Mesenchymal stem cell (in vitro differentiated cells and primary cell): ENCODE results near the gene TMEM220.

Source experiments
- DNase-seq: peaks from one replicate; pipeline ENCODE4 v3.0.0-alpha.2; 2013
- H2AFZ ChIP-seq: one replicate; pipeline ENCODE4 v1.6.1; 2013; ENCODE audit warnings: low read depth, mild to moderate bottlenecking, control low read depth, inconsistent platforms, low read length, moderate library complexity
- H2AK5ac ChIP-seq: 2 replicates; pipeline ENCODE4 v1.6.1; 2013; ENCODE audit warnings: low read length, moderate library complexity, mild to moderate bottlenecking, inconsistent platforms; ENCODE audit not compliant: severe bottlenecking
- H2BK120ac ChIP-seq: one replicate; pipeline ENCODE4 v1.6.1; 2013; ENCODE audit warnings: low read depth, mild to moderate bottlenecking, inconsistent platforms, low read length, moderate library complexity
- H2BK12ac ChIP-seq, 2 experiments: one replicate each; pipeline ENCODE4 v1.6.1; 2013; ENCODE audit warnings: inconsistent platforms in 2 of 2, low read length in 2 of 2, mild to moderate bottlenecking in 2 of 2, moderate library complexity in 2 of 2, control low read depth in 1 of 2
- H2BK15ac ChIP-seq: one replicate; pipeline ENCODE4 v1.6.1; 2013; ENCODE audit warnings: mild to moderate bottlenecking, low read depth, inconsistent platforms; ENCODE audit not compliant: poor library complexity, severe bottlenecking
- H2BK5ac ChIP-seq: 2 replicates; pipeline ENCODE4 v1.6.1; 2013; ENCODE audit warnings: low read depth, mild to moderate bottlenecking, low read length, control low read depth, inconsistent platforms; ENCODE audit not compliant: poor library complexity, severe bottlenecking
- H3K14ac ChIP-seq, 2 experiments: one replicate each; pipeline ENCODE4 v1.6.1; 2013; ENCODE audit warnings: inconsistent platforms in 2 of 2, low read length in 2 of 2, control low read depth in 1 of 2, mild to moderate bottlenecking in 1 of 2, moderate library complexity in 1 of 2
- H3K18ac ChIP-seq, 2 experiments: one replicate each; pipeline ENCODE4 v1.6.1; 2013; ENCODE audit warnings: inconsistent platforms in 2 of 2, low read length in 2 of 2, control low read depth in 1 of 2, low read depth in 1 of 2, mild to moderate bottlenecking in 1 of 2
- H3K23ac ChIP-seq, 2 experiments: one replicate each; pipeline ENCODE4 v1.6.1; 2013; ENCODE audit warnings: inconsistent platforms in 2 of 2, low read length in 2 of 2, mild to moderate bottlenecking in 2 of 2, moderate library complexity in 2 of 2, control low read depth in 1 of 2
- H3K27ac ChIP-seq: 2 replicates; pipeline ENCODE4 v1.5.1; 2013; ENCODE audit warnings: mild to moderate bottlenecking, moderate library complexity, low read length, control low read depth, inconsistent platforms; ENCODE audit not compliant: poor library complexity, severe bottlenecking
- H3K27me3 ChIP-seq, 2 experiments: 2 replicates each; pipeline versions ENCODE4 v1.6.1 to v1.7.0; 2013; ENCODE audit warnings: low read length in 2 of 2, mild to moderate bottlenecking in 2 of 2, moderate library complexity in 2 of 2, control low read depth in 1 of 2, inconsistent platforms in 1 of 2; ENCODE audit not compliant: control insufficient read depth in 1 of 2, insufficient read depth in 1 of 2
- H3K36me3 ChIP-seq, 2 experiments: 2 replicates each; pipeline versions ENCODE4 v1.6.1 to v1.7.0; 2013; ENCODE audit warnings: low read length in 2 of 2, control low read depth in 1 of 2, inconsistent platforms in 1 of 2, low read depth in 1 of 2, mild to moderate bottlenecking in 1 of 2; ENCODE audit not compliant: insufficient read depth in 2 of 2, control insufficient read depth in 1 of 2
- H3K4ac ChIP-seq, 2 experiments: one replicate each; pipeline ENCODE4 v1.6.1; 2013; ENCODE audit warnings: inconsistent platforms in 2 of 2, low read length in 2 of 2, mild to moderate bottlenecking in 2 of 2, moderate library complexity in 2 of 2, control low read depth in 1 of 2, low read depth in 1 of 2
- H3K4me1 ChIP-seq: 2 replicates; pipeline ENCODE4 v1.6.1; 2013; ENCODE audit warnings: low read depth, low read length, control low read depth; ENCODE audit not compliant: control insufficient read depth, insufficient read depth
- H3K4me2 ChIP-seq: 2 replicates; pipeline ENCODE4 v1.6.1; 2013; ENCODE audit warnings: low read length, mild to moderate bottlenecking, inconsistent platforms; ENCODE audit not compliant: poor library complexity, severe bottlenecking
- H3K4me3 ChIP-seq, 2 experiments: 2 replicates each; pipeline versions ENCODE4 v1.5.1 to v1.7.0; 2013; ENCODE audit warnings: low read length in 2 of 2, mild to moderate bottlenecking in 2 of 2, control low read depth in 1 of 2, low read depth in 1 of 2; ENCODE audit not compliant: insufficient read depth in 1 of 2
- H3K79me1 ChIP-seq: replicated peaks from 2 replicates; pipeline ENCODE4 v1.6.1; 2013; ENCODE audit warnings: mild to moderate bottlenecking, control low read depth, low read length, inconsistent platforms; ENCODE audit not compliant: poor library complexity, severe bottlenecking
- H3K9ac ChIP-seq: 2 replicates; pipeline ENCODE4 v1.7.0; 2013; ENCODE audit warnings: mild to moderate bottlenecking, low read length, moderate library complexity
- H3K9me3 ChIP-seq: 2 replicates; pipeline ENCODE4 v1.7.0; 2013; ENCODE audit warnings: mild to moderate bottlenecking, low read length; ENCODE audit not compliant: control insufficient read depth
- H4K8ac ChIP-seq: one replicate; pipeline ENCODE4 v1.6.1; 2013; ENCODE audit warnings: inconsistent platforms, mild to moderate bottlenecking, low read length, moderate library complexity
- H4K91ac ChIP-seq: one replicate; pipeline ENCODE4 v1.6.1; 2013; ENCODE audit warnings: mild to moderate bottlenecking, low read length, inconsistent platforms
- WGBS: methylation state at CpG from one replicate; pipeline ENCODE4 v1.1.7; 2013; ENCODE audit warnings: mixed read lengths; 5-methylcytosine and 5-hydroxymethylcytosine counted together

The TMEM220 gene

DNA sequence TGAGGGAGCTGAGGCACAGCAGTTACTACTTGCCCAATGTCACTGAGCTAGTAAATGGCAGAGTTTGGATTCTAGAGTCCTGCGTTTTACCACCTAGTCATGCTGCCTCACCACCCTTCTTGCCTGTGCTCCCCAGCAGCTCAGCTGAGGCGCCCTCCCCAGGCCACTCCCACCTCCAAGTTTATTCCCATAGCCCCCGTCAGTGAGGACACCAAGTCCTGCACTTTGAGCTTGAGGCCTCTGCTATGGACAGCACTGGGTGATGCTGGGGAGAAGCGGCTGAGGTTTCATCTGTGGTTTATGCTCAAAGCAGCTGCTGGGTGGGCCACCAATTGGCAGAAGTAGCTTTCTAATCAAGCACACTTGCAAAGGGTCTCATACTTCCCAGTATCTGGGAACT is 37.4 kb upstream of the TMEM220 start:
- Histone ChIP-seq H2BK12ac (no peak overlapping the region), H2BK15ac (no peak overlapping the region), H4K91ac (no peak overlapping the region), H3K9me3 (peaks cover 3% of the 10 kb centered on the region), H3K36me3 (no peaks in the 10 kb centered on the region), H3K18ac (no peak overlapping the region), H3K9ac (no peak overlapping the region), H3K79me1 (no peaks in the 10 kb centered on the region), H3K4ac (no peak overlapping the region), H2BK120ac (no peak overlapping the region), H3K4me1 (no peaks in the 10 kb centered on the region), H3K27me3 (no peaks in the 10 kb centered on the region), H3K4me3 (no peak overlapping the region), H3K23ac (no peak overlapping the region), H2AFZ (no peak overlapping the region), H4K8ac (no peak overlapping the region), H2AK5ac (no peak overlapping the region), H3K14ac (no peak overlapping the region), H2BK5ac (no peak overlapping the region), H3K27ac (no peak overlapping the region), H3K4me2 (no peak overlapping the region)
- 73% methylated on average over 4 of the region's 4 CpGs for WGBS
- no peak for DNase-seq

DNA sequence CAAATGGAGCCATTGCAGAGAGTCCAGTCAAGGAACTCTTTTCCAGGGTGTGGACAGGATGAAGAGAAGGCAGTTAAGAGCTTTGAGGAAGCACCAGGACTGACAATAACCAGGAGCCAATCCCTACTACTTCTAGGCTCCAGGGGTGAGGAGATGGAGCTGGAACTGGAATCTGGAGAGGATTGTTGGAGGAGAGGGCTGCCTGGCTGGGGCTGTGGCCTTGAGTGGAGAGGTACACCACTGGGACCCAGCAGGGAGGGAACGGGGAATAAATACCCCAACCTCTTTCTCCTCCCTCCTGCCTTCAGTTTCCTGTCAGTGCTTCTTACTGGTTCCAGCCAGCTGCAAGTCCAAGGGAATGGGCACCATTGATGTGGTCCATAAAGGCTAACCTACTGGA is 32.2 kb upstream of the TMEM220 start:
- Histone ChIP-seq H3K36me3 (no peaks in the 10 kb centered on the region), H3K14ac (no peak overlapping the region), H3K4me2 (no peak overlapping the region), H4K91ac (no peak overlapping the region), H3K9me3 (no peaks in the 10 kb centered on the region), H3K27ac (no peak overlapping the region), H2AFZ (no peak overlapping the region), H2BK5ac (no peak overlapping the region), H3K4me1 (no peaks in the 10 kb centered on the region), H3K18ac (no peak overlapping the region), H3K79me1 (no peaks in the 10 kb centered on the region), H2BK12ac (no peak overlapping the region), H2AK5ac (no peak overlapping the region), H3K4ac (no peak overlapping the region), H3K23ac (no peak overlapping the region), H4K8ac (no peak overlapping the region), H3K9ac (no peak overlapping the region), H3K4me3 (no peak overlapping the region), H2BK120ac (no peak overlapping the region), H2BK15ac (no peak overlapping the region), H3K27me3 (peaks cover 0 to 4% of the 10 kb centered on the region in 2 experiments)
- WGBS: no CpG with 5 or more reads among the region's 1 CpG
- no peak for DNase-seq

DNA sequence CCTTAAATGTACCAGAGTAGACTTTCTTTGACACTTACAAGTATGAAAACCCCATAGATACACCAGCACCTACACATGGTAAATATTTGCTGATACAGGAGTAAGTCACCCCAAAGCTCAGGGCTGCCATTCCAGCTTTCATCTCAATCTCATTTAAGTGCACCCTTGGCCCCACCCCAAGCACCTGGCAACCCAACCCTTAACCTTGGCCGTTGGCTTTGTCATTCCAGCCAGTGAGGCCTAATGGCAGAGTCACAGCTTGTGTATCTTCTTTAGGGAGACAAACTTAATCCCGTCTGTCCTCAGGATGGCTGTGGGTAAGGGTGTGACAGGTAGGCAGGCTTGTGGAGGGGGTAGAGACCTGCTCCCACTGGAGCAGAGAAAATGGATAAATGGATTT is 31.5 kb upstream of the TMEM220 start:
- no peak overlapping the region for H2BK15ac ChIP-seq
- no peak overlapping the region for H3K18ac ChIP-seq
- no peak overlapping the region for H2AFZ ChIP-seq
- H3K4me1 ChIP-seq: no peaks in the 10 kb centered on the region
- H3K36me3 ChIP-seq: no peaks in the 10 kb centered on the region
- no peak overlapping the region for H4K8ac ChIP-seq
- no peak for DNase-seq
- peaks cover 0 to 9% of the 10 kb centered on the region in 2 experiments for H3K27me3 ChIP-seq
- no peaks in the 10 kb centered on the region for H3K9me3 ChIP-seq
- WGBS: 72% methylated on average over 2 of the region's 2 CpGs
- H4K91ac ChIP-seq: no peak overlapping the region
- no peak overlapping the region for H3K4me2 ChIP-seq
- H3K27ac ChIP-seq: no peak overlapping the region
- H2BK120ac ChIP-seq: no peak overlapping the region
- no peak overlapping the region for H3K4me3 ChIP-seq
- H3K9ac ChIP-seq: no peak overlapping the region
- H2BK12ac ChIP-seq: no peak overlapping the region
- H3K14ac ChIP-seq: no peak overlapping the region
- H3K79me1 ChIP-seq: no peaks in the 10 kb centered on the region
- H3K4ac ChIP-seq: no peak overlapping the region
- H3K23ac ChIP-seq: no peak overlapping the region
- H2BK5ac ChIP-seq: no peak overlapping the region
- no peak overlapping the region for H2AK5ac ChIP-seq

DNA sequence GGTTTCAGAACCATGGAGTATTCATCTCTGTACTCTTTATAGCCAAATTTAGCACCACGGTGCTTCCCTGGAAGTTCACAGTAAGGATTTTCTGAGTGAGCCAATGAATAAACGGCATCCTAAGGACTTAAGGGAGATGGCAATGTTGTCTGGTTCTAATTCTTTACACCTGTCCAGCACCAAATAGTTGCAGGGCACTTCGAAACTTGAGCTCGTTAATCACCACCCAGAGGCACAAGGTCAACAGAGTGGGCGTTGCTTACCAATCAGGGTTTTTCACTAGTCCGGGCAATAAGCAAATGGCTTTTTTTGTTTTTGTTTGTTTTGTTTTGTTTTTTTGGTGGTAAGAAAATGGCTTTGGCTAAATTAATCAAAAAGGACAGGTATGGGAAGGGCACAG is 28.2 kb upstream of the TMEM220 start:
- Histone ChIP-seq H3K9me3 (no peaks in the 10 kb centered on the region), H4K91ac (no peak overlapping the region), H3K4me3 (no peak overlapping the region), H3K18ac (no peak overlapping the region), H3K4me2 (no peak overlapping the region), H2BK15ac (no peak overlapping the region), H3K23ac (no peak overlapping the region), H4K8ac (no peak overlapping the region), H3K79me1 (no peaks in the 10 kb centered on the region), H3K4ac (no peak overlapping the region), H2BK5ac (no peak overlapping the region), H2AK5ac (no peak overlapping the region), H3K27ac (no peak overlapping the region), H2AFZ (no peak overlapping the region), H2BK12ac (no peak overlapping the region), H3K36me3 (no peaks in the 10 kb centered on the region), H3K9ac (no peak overlapping the region), H3K4me1 (no peaks in the 10 kb centered on the region), H3K14ac (no peak overlapping the region), H2BK120ac (no peak overlapping the region), H3K27me3 (peaks cover 0 to 28% of the 10 kb centered on the region in 2 experiments)
- WGBS: 77% methylated on average over 6 of the region's 6 CpGs
- no peak for DNase-seq
